B cell (primary cell): ENCODE results near the gene LRP2. TPM values are rescaled to one million over a fixed set of nuclear protein-coding genes. Genes with fewer than 3 reads are reported as not detected.

Experiments used
- ATAC-seq: fragments of 200-7000 bp; cut with Tn5 transposase; one replicate; pipeline ENCODE4 v1.10.0; 2021; ENCODE audit warnings: low read depth, mild to moderate bottlenecking, moderate number of reproducible peaks, moderate library complexity
- CTCF ChIA-PET: fragments of 350-600 bp; sonication (Branson Sonifier 250); formaldehyde crosslinking; loops from one replicate; lab custom pipeline; 2021; ENCODE audit warnings: antibody characterized with exemption, inconsistent platforms; lab: Charles Lee
- POLR2A ChIA-PET: fragments of 350-600 bp; sonication (Branson Sonifier 250); formaldehyde crosslinking; loops from one replicate; lab custom pipeline; 2021; ENCODE audit warnings: antibody characterized with exemption; lab: Charles Lee
- DNase-seq: peaks from one replicate; pipeline ENCODE4 v3.0.0; 2013
- H2AFZ ChIP-seq: 2 replicates; pipeline ENCODE4 v1.6.1; 2012; ENCODE audit warnings: mild to moderate bottlenecking, low read depth, low read length; ENCODE audit not compliant: insufficient read depth, poor library complexity, severe bottlenecking
- H3K27ac ChIP-seq, 2 donors: 1 replicate in 1 of 2; 2 replicates in 1 of 2; pipeline ENCODE4 v1.5.1; 2012 to 2013; ENCODE audit warnings: low read length in 2 of 2, mild to moderate bottlenecking in 2 of 2, moderate library complexity in 1 of 2
- H3K27me3 ChIP-seq, 4 experiments: fragments of 200-600 bp in 1 of 4; sonication (generic) in 1 of 4; replicated peaks in 1 of 4; 1 replicate in 2 of 4; 2 replicates in 2 of 4; pipeline versions ENCODE4 v1.6.1 to v1.7.0; 2013 to 2016; ENCODE audit warnings: low read length in 3 of 4, mild to moderate bottlenecking in 2 of 4, mixed read lengths in 1 of 4, moderate library complexity in 1 of 4; ENCODE audit not compliant: insufficient read depth in 4 of 4, control insufficient read depth in 3 of 4; ENCODE audit errors: control extremely low read depth in 1 of 4
- H3K36me3 ChIP-seq, 2 experiments: replicated peaks in 1 of 2; 1 replicate in 1 of 2; 2 replicates in 1 of 2; pipeline versions ENCODE4 v1.6.1 to v1.7.1; 2013; ENCODE audit warnings: low read length in 1 of 2; ENCODE audit not compliant: insufficient read depth in 2 of 2, control insufficient read depth in 1 of 2; ENCODE audit errors: control extremely low read depth in 1 of 2, extremely low read depth in 1 of 2
- H3K4me1 ChIP-seq, 2 donors: fragments of 200-600 bp in 1 of 2; sonication (generic) in 1 of 2; 1 replicate in 1 of 2; 2 replicates in 1 of 2; pipeline versions ENCODE4 v1.5.1 to v1.6.1; 2013 to 2017; ENCODE audit warnings: low read length in 2 of 2; ENCODE audit not compliant: control insufficient read depth in 2 of 2, insufficient read depth in 2 of 2
- H3K4me2 ChIP-seq: replicated peaks from 2 replicates; pipeline ENCODE3; 2012; ENCODE audit warnings: mild to moderate bottlenecking, low read depth, low read length; ENCODE audit not compliant: poor library complexity, severe bottlenecking
- H3K4me3 ChIP-seq, 5 experiments: fragments of 200-600 bp in 1 of 5; sonication (generic) in 1 of 5; 1 replicate in 3 of 5; 2 replicates in 2 of 5; pipeline versions ENCODE4 v1.5.1 to v1.7.0; 2011 to 2016; ENCODE audit warnings: low read length in 4 of 5, mild to moderate bottlenecking in 4 of 5, low read depth in 2 of 5, control low read depth in 1 of 5, moderate library complexity in 1 of 5; ENCODE audit not compliant: insufficient read depth in 1 of 5; ENCODE audit errors: control extremely low read depth in 1 of 5, extremely low read depth in 1 of 5
- H3K79me2 ChIP-seq: fragments of 200-600 bp; sonication (generic); one replicate; pipeline ENCODE4 v1.6.0; 2016; ENCODE audit warnings: low read length; ENCODE audit not compliant: control insufficient read depth, insufficient read depth
- H3K9ac ChIP-seq: fragments of 200-600 bp; sonication (generic); 2 replicates; pipeline ENCODE4 v1.6.1; 2017; ENCODE audit warnings: mild to moderate bottlenecking, low read length, moderate library complexity
- H3K9me3 ChIP-seq, 3 donors: one replicate each; pipeline versions ENCODE4 v1.6.1 to v1.7.1; 2013; ENCODE audit warnings: low read length in 2 of 3; ENCODE audit not compliant: control insufficient read depth in 2 of 3, insufficient read depth in 1 of 3; ENCODE audit errors: control extremely low read depth in 1 of 3
- H4K20me1 ChIP-seq: 2 replicates; pipeline ENCODE4 v1.6.0; 2012; ENCODE audit warnings: mild to moderate bottlenecking, low read length; ENCODE audit not compliant: insufficient read depth, control insufficient read depth, poor library complexity, severe bottlenecking
- H3K27ac Mint-ChIP-seq: one replicate; pipeline ENCODE4 v1.8.0; 2021; ENCODE audit warnings: mixed read lengths
- H3K27me3 Mint-ChIP-seq: one replicate; pipeline ENCODE4 v1.8.0; 2021; ENCODE audit warnings: mixed read lengths
- H3K4me1 Mint-ChIP-seq: one replicate; pipeline ENCODE4 v1.8.0; 2021; ENCODE audit warnings: mixed read lengths
- H3K4me3 Mint-ChIP-seq: one replicate; pipeline ENCODE4 v1.8.0; 2021; ENCODE audit warnings: mixed read lengths
- H3K9me3 Mint-ChIP-seq: one replicate; pipeline ENCODE4 v1.8.0; 2022; ENCODE audit warnings: mixed read lengths; ENCODE audit not compliant: insufficient read depth
- CTCF ChIP-seq: fragments of 200-600 bp; IDR thresholded peaks from one replicate; pipeline ENCODE4 v1.8.0; 2022; ENCODE audit warnings: antibody characterized with exemption, mild to moderate bottlenecking
- EZH2 ChIP-seq: IDR thresholded peaks from 2 replicates; pipeline ENCODE4 v1.6.1; 2012; ENCODE audit warnings: borderline replicate concordance, low read depth, mild to moderate bottlenecking, moderate library complexity, low read length; ENCODE audit not compliant: insufficient read depth, poor library complexity, severe bottlenecking
- WGBS: methylation state at CpG from one replicate; pipeline ENCODE4 v1.1.5; 2013; ENCODE audit warnings: missing lambda C conversion rate; ENCODE audit not compliant: insufficient coverage; 5-methylcytosine and 5-hydroxymethylcytosine counted together
- intact Hi-C: fragments of 100-400 bp; cut with micrococcal nuclease; formaldehyde crosslinking; loops from one replicate; pipeline ENCODE4 v1.10.0; 2022
- polyA plus RNA-seq: library from polyadenylated mRNA; depleted of rRNA; stranded (reverse); fragments of >200 nt; gene quantifications from 2 replicates; pipeline ENCODE4 v1.2.3, GENCODE V29; 2012
- total RNA-seq, 2 donors: library from RNA; stranded (reverse); fragments of 120-200 nt in 1 of 2; gene quantifications; 1 replicate in 1 of 2; 2 replicates in 1 of 2; pipeline versions ENCODE4 v1.2.3 to v1.2.4, GENCODE V29; 2013 to 2022

LRP2 gene
- total and polyA plus RNA-seq, 2 donors (not counting 1 experiment from before 2014, with no cell fraction given) = not detected

- peaks cover 5 to 6% of the 10 kb centered on the region in 2 donors for H3K4me1 ChIP-seq
- no peak overlapping the region for H3K4me3 Mint-ChIP-seq
- no peaks in the 10 kb centered on the region for H3K9me3 Mint-ChIP-seq
- peaks cover 13% of the 10 kb centered on the region for H3K4me1 Mint-ChIP-seq
- POLR2A ChIA-PET = no interaction called here
- no peaks in the 10 kb centered on the region for H3K27me3 Mint-ChIP-seq
- H4K20me1 ChIP-seq = no peaks in the 10 kb centered on the region
- no peaks in the 10 kb centered on the region for H3K9me3 ChIP-seq
- no peak overlapping the region for H2AFZ ChIP-seq
- intact Hi-C loops = no loop called here
- H3K9ac ChIP-seq = no peak overlapping the region
- H3K27ac ChIP-seq = no peak overlapping the region
- H3K4me2 ChIP-seq = no peak overlapping the region
- H3K79me2 ChIP-seq = no peaks in the 10 kb centered on the region
- CTCF ChIA-PET = no interaction called here
- H3K36me3 ChIP-seq = no peaks in the 10 kb centered on the region
- TF ChIP-seq EZH2 (no peak), CTCF (no peak)
- ATAC-seq = no peak
- no peaks in the 10 kb centered on the region for H3K27me3 ChIP-seq
- no peak overlapping the region for H3K4me3 ChIP-seq
- no peak overlapping the region for H3K27ac Mint-ChIP-seq
- DNase-seq = no peak
- WGBS = 93% methylated on average over 5 of the region's 6 CpGs
Measured at GRCh38 chr2:169087757-169088379, 274.5 kb downstream of the LRP2 start.

GRCh38 chr2:169086893-169087467, 275.4 kb downstream of the LRP2 start:
- Histone ChIP-seq H3K27ac (no peak overlapping the region), H3K9me3 (no peaks in the 10 kb centered on the region), H3K79me2 (no peaks in the 10 kb centered on the region), H3K4me1 (peaks cover 9 to 12% of the 10 kb centered on the region in 2 donors), H3K27me3 (no peaks in the 10 kb centered on the region), H3K4me2 (no peak overlapping the region), H3K9ac (no peak overlapping the region), H2AFZ (no peak overlapping the region), H3K36me3 (no peaks in the 10 kb centered on the region), H4K20me1 (no peaks in the 10 kb centered on the region), H3K4me3 (no peak overlapping the region)
- CTCF ChIA-PET = no interaction called here
- DNase-seq = no peak
- POLR2A ChIA-PET = no interaction called here
- Mint-ChIP-seq H3K4me3 (no peak overlapping the region), H3K27me3 (no peaks in the 10 kb centered on the region), H3K9me3 (no peaks in the 10 kb centered on the region), H3K27ac (no peak overlapping the region), H3K4me1 (peaks cover 19% of the 10 kb centered on the region)
- no peak for ATAC-seq
- 100% methylated on average over 2 of the region's 3 CpGs for WGBS
- no peak for TF ChIP-seq EZH2
- no peak for TF ChIP-seq CTCF
- intact Hi-C loops = no loop called here
